Right cardiac atrium (tissue), 5 donors: ENCODE measurements around the gene MEG3. TPM values are rescaled to one million over a fixed set of nuclear protein-coding genes. Genes with fewer than 3 reads are reported as not detected.
A peak's percentile ranks its signal among the peaks of the same experiment; 100 is the strongest.

Experiments
- ATAC-seq, 2 donors: fragments of 200-7000 bp; cut with Tn5 transposase; one replicate each; pipeline versions ENCODE4 v1.8.0 to v1.9.1; 2020; ENCODE audit warnings: moderate library complexity in 2 of 2, mild to moderate bottlenecking in 1 of 2
- DNase-seq, 3 donors: peaks; one replicate each; pipeline ENCODE4 v3.0.0-alpha.2; 2020
- H3K27ac ChIP-seq: one replicate; pipeline ENCODE4 v1.5.1; 2013; ENCODE audit warnings: mild to moderate bottlenecking, low read length, control low read depth, moderate library complexity
- H3K27me3 ChIP-seq: one replicate; pipeline ENCODE4 v1.6.1; 2013; ENCODE audit not compliant: control insufficient read depth, insufficient read depth
- H3K4me1 ChIP-seq: one replicate; pipeline ENCODE4 v1.6.1; 2013; ENCODE audit warnings: low read length; ENCODE audit not compliant: control insufficient read depth, insufficient read depth
- H3K4me3 ChIP-seq: one replicate; pipeline ENCODE4 v1.5.1; 2013; ENCODE audit warnings: low read length, control low read depth
- H3K9me3 ChIP-seq: one replicate; pipeline ENCODE4 v1.6.1; 2013; ENCODE audit warnings: low read length; ENCODE audit not compliant: control insufficient read depth
- WGBS: extraction: QIAGEN DNeasy Blood & Tissue Kit; methylation state at CpG from one replicate; pipeline ENCODE4 v1.1.7; 2013; 5-methylcytosine and 5-hydroxymethylcytosine counted together
- intact Hi-C, 4 donors: fragments of 100-400 bp; cut with DNase I; formaldehyde crosslinking; loops; one replicate each; pipeline versions ENCODE4 v1.11.0 to v1.14.0; 2022 to 2023
- polyA plus RNA-seq: library from polyadenylated mRNA; stranded (reverse); fragments of 200-250 nt; gene quantifications from one replicate; pipeline ENCODE4 v1.2.3, GENCODE V29; 2013
- total RNA-seq, 4 donors: library from RNA; stranded (reverse); fragmentation: NEBNext Ultra II Directional; extraction: Animal tissue kit (Norgen Biotek cat#: 25700); gene quantifications; one replicate each; pipeline ENCODE4 v1.2.1, GENCODE V29; 2021
- donor health status: healthy with polysubstance abuse.
- donor health status: DM: no; HTN: yes; CAD: no.
- donor health status: DM: no; HTN: no; CAD: no.
- donor health status: DM: no; HTN: yes; CAD: no; lungs with severe emphysema.
- donor health status: DM: yes; HTN: yes; CAD: no.

Gene MEG3
- total and polyA plus RNA-seq, 5 donors, result 10.4 to 35.3 (median 25.7) TPM

- intact Hi-C loops, result no loop called here
- Histone ChIP-seq H3K4me3 (no peak overlapping the region), H3K27ac (no peak overlapping the region), H3K27me3 (no peaks in the 10 kb centered on the region), H3K9me3 (no peaks in the 10 kb centered on the region), H3K4me1 (peaks cover 2% of the 10 kb centered on the region)
- no peak for DNase-seq
- no peak for ATAC-seq
- WGBS, result 90% methylated on average over 6 of the region's 6 CpGs
These were observed 69.5 kb downstream of the MEG3 start for GRCh38 chr14:100895411-100895810.

GRCh38 chr14:100896369-100897060 lies 70.6 kb downstream of the MEG3 start:
- intact Hi-C loops, result no loop called here
- Histone ChIP-seq H3K4me1 (peaks cover 2% of the 10 kb centered on the region), H3K9me3 (no peaks in the 10 kb centered on the region), H3K4me3 (no peak overlapping the region), H3K27me3 (no peaks in the 10 kb centered on the region), H3K27ac (no peak overlapping the region)
- no peak for ATAC-seq
- 56% methylated on average over 22 of the region's 22 CpGs for whole genome bisulfite sequencing
- no peak for DNase-seq

GRCh38 chr14:100898465-100898864 lies 72.5 kb downstream of the MEG3 start:
- Histone ChIP-seq H3K27ac (no peak overlapping the region), H3K27me3 (no peaks in the 10 kb centered on the region), H3K4me1 (peaks cover 2% of the 10 kb centered on the region), H3K4me3 (no peak overlapping the region), H3K9me3 (no peaks in the 10 kb centered on the region)
- ATAC-seq (no peak), DNase-seq (no peak)
- intact Hi-C loops, result no loop called here
- WGBS, result 62% methylated on average over 11 of the region's 11 CpGs

- H3K9me3 ChIP-seq, result no peaks in the 10 kb centered on the region
- no peaks in the 10 kb centered on the region for H3K27me3 ChIP-seq
- H3K27ac ChIP-seq, result no peak overlapping the region
- intact Hi-C loops, result no loop called here
- H3K4me1 ChIP-seq, result peaks cover 2% of the 10 kb centered on the region
- WGBS, result 45% methylated on average over 21 of the region's 21 CpGs
- peak; percentile 39 to 58 for ATAC-seq
- peak in 2 of 3 donors; percentile 31 to 80 for DNase-seq
- H3K4me3 ChIP-seq, result no peak overlapping the region
These were observed 73.3 kb downstream of the MEG3 start for GRCh38 chr14:100898935-100899883.

GRCh38 chr14:100899884-100900771 lies 74.2 kb downstream of the MEG3 start:
- Histone ChIP-seq H3K27ac (no peak overlapping the region), H3K27me3 (no peaks in the 10 kb centered on the region), H3K4me3 (no peak overlapping the region), H3K9me3 (no peaks in the 10 kb centered on the region), H3K4me1 (peaks cover 2% of the 10 kb centered on the region)
- intact Hi-C loops, result no loop called here
- ATAC-seq (peak; percentile 35 to 43), DNase-seq (no peak)
- 13% methylated on average over 19 of the region's 19 CpGs for WGBS

GRCh38 chr14:100900837-100901390 lies 75.0 kb downstream of the MEG3 start:
- intact Hi-C loops, result no loop called here
- Histone ChIP-seq H3K4me3 (no peak overlapping the region), H3K27ac (no peak overlapping the region), H3K9me3 (no peaks in the 10 kb centered on the region), H3K27me3 (no peaks in the 10 kb centered on the region), H3K4me1 (peaks cover 2% of the 10 kb centered on the region)
- DNase-seq (no peak), ATAC-seq (no peak)
- 55% methylated on average over 15 of the region's 15 CpGs for WGBS

GRCh38 chr14:100901391-100902183 lies 75.7 kb downstream of the MEG3 start:
- intact Hi-C loops, result no loop called here
- H3K4me1 ChIP-seq, result peaks cover 2% of the 10 kb centered on the region
- no peaks in the 10 kb centered on the region for H3K27me3 ChIP-seq
- 88% methylated on average over 12 of the region's 12 CpGs for WGBS
- no peak overlapping the region for H3K4me3 ChIP-seq
- H3K27ac ChIP-seq, result no peak overlapping the region
- no peak for ATAC-seq
- DNase-seq, result no peak
- H3K9me3 ChIP-seq, result no peaks in the 10 kb centered on the region

GRCh38 chr14:100902295-100903133 lies 76.6 kb downstream of the MEG3 start:
- no peak overlapping the region for H3K27ac ChIP-seq
- ATAC-seq, result no peak
- WGBS, result 57% methylated on average over 18 of the region's 18 CpGs
- no peak overlapping the region for H3K4me3 ChIP-seq
- no peaks in the 10 kb centered on the region for H3K9me3 ChIP-seq
- peaks cover 2% of the 10 kb centered on the region for H3K4me1 ChIP-seq
- no peak for DNase-seq
- no peaks in the 10 kb centered on the region for H3K27me3 ChIP-seq
- intact Hi-C loops, result no loop called here

GRCh38 chr14:100903134-100903468 lies 77.2 kb downstream of the MEG3 start:
- H3K27me3 ChIP-seq, result no peaks in the 10 kb centered on the region
- H3K4me1 ChIP-seq, result peaks cover 2% of the 10 kb centered on the region
- no peaks in the 10 kb centered on the region for H3K9me3 ChIP-seq
- intact Hi-C loops, result no loop called here
- H3K27ac ChIP-seq, result no peak overlapping the region
- DNase-seq (no peak), ATAC-seq (no peak)
- no peak overlapping the region for H3K4me3 ChIP-seq
- 77% methylated on average over 10 of the region's 10 CpGs for WGBS
